MG63 (cell line): ENCODE measurements around the gene PROC. TPM values are rescaled to one million over a fixed set of nuclear protein-coding genes. Genes with fewer than 3 reads are reported as not detected.

ENCODE experiments used
- DNase-seq: peaks from one replicate; pipeline ENCODE4 v3.0.0-alpha.2; 2020
- H3K27me3 ChIP-seq: fragments of 250-450 bp; sonication (Bioruptor Pico); 2 replicates; pipeline ENCODE4 v1.5.1; 2020; ENCODE audit warnings: mild to moderate bottlenecking, moderate library complexity
- H3K36me3 ChIP-seq: fragments of 250-450 bp; sonication (Bioruptor Pico); 2 replicates; pipeline ENCODE4 v1.5.1; 2020; ENCODE audit warnings: mild to moderate bottlenecking, moderate library complexity
- H3K4me3 ChIP-seq: fragments of 250-450 bp; sonication (Bioruptor Pico); 2 replicates; pipeline ENCODE4 v1.5.1; 2020; ENCODE audit warnings: mild to moderate bottlenecking, moderate library complexity
- H3K9me3 ChIP-seq: fragments of 250-450 bp; sonication (Bioruptor Pico); 2 replicates; pipeline ENCODE4 v1.5.1; 2020; ENCODE audit warnings: mild to moderate bottlenecking, moderate library complexity
- total RNA-seq: library from RNA; depleted of rRNA; stranded (reverse); fragments of >200 nt; shearing (Covaris generic); gene quantifications from 2 replicates; pipeline ENCODE4 v1.2.3, GENCODE V29; 2014; ENCODE audit warnings: low replicate concordance

The PROC gene
- total RNA-seq, 1 experiment from 2014 or later: not detected

DNA sequence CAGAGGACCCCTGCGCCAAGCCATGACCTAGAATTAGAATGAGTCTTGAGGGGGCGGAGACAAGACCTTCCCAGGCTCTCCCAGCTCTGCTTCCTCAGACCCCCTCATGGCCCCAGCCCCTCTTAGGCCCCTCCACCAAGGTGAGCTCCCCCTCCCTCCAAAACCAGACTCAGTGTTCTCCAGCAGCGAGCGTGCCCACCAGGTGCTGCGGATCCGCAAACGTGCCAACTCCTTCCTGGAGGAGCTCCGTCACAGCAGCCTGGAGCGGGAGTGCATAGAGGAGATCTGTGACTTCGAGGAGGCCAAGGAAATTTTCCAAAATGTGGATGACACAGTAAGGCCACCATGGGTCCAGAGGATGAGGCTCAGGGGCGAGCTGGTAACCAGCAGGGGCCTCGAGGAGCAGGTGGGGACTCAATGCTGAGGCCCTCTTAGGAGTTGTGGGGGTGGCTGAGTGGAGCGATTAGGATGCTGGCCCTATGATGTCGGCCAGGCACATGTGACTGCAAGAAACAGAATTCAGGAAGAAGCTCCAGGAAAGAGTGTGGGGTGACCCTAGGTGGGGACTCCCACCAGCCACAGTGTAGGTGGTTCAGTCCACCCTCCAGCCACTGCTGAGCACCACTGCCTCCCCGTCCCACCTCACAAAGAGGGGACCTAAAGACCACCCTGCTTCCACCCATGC is 3.0 kb downstream of the PROC start:
- Histone ChIP-seq H3K9me3 (no peaks in the 10 kb centered on the region), H3K36me3 (no peaks in the 10 kb centered on the region), H3K27me3 (peaks cover 7% of the 10 kb centered on the region), H3K4me3 (no peak overlapping the region)
- DNase-seq: no peak

DNA sequence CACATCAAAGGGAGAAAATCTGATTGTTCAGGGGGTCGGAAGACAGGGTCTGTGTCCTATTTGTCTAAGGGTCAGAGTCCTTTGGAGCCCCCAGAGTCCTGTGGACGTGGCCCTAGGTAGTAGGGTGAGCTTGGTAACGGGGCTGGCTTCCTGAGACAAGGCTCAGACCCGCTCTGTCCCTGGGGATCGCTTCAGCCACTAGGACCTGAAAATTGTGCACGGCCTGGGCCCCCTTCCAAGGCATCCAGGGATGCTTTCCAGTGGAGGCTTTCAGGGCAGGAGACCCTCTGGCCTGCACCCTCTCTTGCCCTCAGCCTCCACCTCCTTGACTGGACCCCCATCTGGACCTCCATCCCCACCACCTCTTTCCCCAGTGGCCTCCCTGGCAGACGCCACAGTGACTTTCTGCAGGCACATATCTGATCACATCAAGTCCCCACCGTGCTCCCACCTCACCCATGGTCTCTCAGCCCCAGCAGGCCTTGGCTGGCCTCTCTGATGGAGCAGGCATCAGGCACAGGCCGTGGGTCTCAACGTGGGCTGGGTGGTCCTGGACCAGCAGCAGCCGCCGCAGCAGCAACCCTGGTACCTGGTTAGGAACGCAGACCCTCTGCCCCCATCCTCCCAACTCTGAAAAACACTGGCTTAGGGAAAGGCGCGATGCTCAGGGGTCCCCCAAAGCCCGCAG is 3.8 kb downstream of the PROC start:
- no peak for DNase-seq
- no peaks in the 10 kb centered on the region for H3K9me3 ChIP-seq
- H3K36me3 ChIP-seq: no peaks in the 10 kb centered on the region
- no peak overlapping the region for H3K4me3 ChIP-seq
- peaks cover 7% of the 10 kb centered on the region for H3K27me3 ChIP-seq

- no peak for DNase-seq
- H3K9me3 ChIP-seq: no peaks in the 10 kb centered on the region
- H3K4me3 ChIP-seq: peak overlapping the region; percentile 16
- H3K36me3 ChIP-seq: no peaks in the 10 kb centered on the region
- H3K27me3 ChIP-seq: peaks cover 7% of the 10 kb centered on the region
Observed at GRCh38 chr2:127422559-127423477, 4.6 kb downstream of the PROC start.

DNA sequence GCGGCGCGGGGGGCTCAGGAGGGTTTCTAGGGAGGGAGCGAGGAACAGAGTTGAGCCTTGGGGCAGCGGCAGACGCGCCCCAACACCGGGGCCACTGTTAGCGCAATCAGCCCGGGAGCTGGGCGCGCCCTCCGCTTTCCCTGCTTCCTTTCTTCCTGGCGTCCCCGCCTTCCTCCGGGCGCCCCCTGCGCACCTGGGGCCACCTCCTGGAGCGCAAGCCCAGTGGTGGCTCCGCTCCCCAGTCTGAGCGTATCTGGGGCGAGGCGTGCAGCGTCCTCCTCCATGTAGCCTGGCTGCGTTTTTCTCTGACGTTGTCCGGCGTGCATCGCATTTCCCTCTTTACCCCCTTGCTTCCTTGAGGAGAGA is 5.2 kb downstream of the PROC start:
- H3K4me3 ChIP-seq: peak overlapping the region; percentile 16
- DNase-seq: no peak
- H3K9me3 ChIP-seq: no peaks in the 10 kb centered on the region
- H3K27me3 ChIP-seq: peaks cover 7% of the 10 kb centered on the region
- H3K36me3 ChIP-seq: no peaks in the 10 kb centered on the region

GRCh38 chr2:127423880-127424279 is 5.7 kb downstream of the PROC start:
- Histone ChIP-seq H3K9me3 (no peaks in the 10 kb centered on the region), H3K36me3 (no peaks in the 10 kb centered on the region), H3K4me3 (peak overlapping the region; percentile 16), H3K27me3 (peaks cover 7% of the 10 kb centered on the region)
- no peak for DNase-seq

GRCh38 chr2:127424598-127425520 is 6.6 kb downstream of the PROC start:
- no peak for DNase-seq
- Histone ChIP-seq H3K9me3 (no peaks in the 10 kb centered on the region), H3K4me3 (no peak overlapping the region), H3K36me3 (no peaks in the 10 kb centered on the region), H3K27me3 (peaks cover 7% of the 10 kb centered on the region)

DNA sequence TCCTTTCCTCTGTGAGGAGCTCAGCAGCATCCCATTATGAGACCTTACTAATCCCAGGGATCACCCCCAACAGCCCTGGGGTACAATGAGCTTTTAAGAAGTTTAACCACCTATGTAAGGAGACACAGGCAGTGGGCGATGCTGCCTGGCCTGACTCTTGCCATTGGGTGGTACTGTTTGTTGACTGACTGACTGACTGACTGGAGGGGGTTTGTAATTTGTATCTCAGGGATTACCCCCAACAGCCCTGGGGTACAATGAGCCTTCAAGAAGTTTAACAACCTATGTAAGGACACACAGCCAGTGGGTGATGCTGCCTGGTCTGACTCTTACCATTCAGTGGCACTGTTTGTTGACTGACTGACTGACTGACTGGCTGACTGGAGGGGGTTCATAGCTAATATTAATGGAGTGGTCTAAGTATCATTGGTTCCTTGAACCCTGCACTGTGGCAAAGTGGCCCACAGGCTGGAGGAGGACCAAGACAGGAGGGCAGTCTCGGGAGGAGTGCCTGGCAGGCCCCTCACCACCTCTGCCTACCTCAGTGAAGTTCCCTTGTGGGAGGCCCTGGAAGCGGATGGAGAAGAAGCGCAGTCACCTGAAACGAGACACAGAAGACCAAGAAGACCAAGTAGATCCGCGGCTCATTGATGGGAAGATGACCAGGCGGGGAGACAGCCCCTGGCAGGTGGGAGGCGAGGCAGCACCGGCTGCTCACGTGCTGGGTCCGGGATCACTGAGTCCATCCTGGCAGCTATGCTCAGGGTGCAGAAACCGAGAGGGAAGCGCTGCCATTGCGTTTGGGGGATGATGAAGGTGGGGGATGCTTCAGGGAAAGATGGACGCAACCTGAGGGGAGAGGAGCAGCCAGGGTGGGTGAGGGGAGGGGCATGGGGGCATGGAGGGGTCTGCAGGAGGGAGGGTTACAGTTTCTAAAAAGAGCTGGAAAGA is 7.6 kb downstream of the PROC start:
- no peak for DNase-seq
- no peaks in the 10 kb centered on the region for H3K9me3 ChIP-seq
- no peaks in the 10 kb centered on the region for H3K36me3 ChIP-seq
- peaks cover 7% of the 10 kb centered on the region for H3K27me3 ChIP-seq
- no peak overlapping the region for H3K4me3 ChIP-seq

DNA sequence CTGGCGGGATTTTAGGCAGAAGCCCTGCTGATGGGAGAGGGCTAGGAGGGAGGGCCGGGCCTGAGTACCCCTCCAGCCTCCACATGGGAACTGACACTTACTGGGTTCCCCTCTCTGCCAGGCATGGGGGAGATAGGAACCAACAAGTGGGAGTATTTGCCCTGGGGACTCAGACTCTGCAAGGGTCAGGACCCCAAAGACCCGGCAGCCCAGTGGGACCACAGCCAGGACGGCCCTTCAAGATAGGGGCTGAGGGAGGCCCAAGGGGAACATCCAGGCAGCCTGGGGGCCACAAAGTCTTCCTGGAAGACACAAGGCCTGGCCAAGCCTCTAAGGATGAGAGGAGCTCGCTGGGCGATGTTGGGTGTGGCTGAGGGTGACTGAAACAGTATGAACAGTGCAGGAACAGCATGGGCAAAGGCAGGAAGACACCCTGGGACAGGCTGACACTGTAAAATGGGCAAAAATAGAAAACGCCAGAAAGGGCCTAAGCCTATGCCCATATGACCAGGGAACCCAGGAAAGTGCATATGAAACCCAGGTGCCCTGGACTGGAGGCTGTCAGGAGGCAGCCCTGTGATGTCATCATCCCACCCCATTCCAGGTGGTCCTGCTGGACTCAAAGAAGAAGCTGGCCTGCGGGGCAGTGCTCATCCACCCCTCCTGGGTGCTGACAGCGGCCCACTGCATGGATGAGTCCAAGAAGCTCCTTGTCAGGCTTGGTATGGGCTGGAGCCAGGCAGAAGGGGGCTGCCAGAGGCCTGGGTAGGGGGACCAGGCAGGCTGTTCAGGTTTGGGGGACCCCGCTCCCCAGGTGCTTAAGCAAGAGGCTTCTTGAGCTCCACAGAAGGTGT is 8.5 kb downstream of the PROC start:
- DNase-seq: no peak
- Histone ChIP-seq H3K9me3 (no peaks in the 10 kb centered on the region), H3K4me3 (no peak overlapping the region), H3K27me3 (peaks cover 7% of the 10 kb centered on the region), H3K36me3 (no peaks in the 10 kb centered on the region)

DNA sequence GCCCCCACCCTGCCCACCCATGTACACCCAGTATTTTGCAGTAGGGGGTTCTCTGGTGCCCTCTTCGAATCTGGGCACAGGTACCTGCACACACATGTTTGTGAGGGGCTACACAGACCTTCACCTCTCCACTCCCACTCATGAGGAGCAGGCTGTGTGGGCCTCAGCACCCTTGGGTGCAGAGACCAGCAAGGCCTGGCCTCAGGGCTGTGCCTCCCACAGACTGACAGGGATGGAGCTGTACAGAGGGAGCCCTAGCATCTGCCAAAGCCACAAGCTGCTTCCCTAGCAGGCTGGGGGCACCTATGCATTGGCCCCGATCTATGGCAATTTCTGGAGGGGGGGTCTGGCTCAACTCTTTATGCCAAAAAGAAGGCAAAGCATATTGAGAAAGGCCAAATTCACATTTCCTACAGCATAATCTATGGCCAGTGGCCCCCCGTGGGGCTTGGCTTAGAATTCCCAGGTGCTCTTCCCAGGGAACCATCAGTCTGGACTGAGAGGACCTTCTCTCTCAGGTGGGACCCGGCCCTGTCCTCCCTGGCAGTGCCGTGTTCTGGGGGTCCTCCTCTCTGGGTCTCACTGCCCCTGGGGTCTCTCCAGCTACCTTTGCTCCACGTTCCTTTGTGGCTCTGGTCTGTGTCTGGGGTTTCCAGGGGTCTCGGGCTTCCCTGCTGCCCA is 9.3 kb downstream of the PROC start:
- Histone ChIP-seq H3K4me3 (no peak overlapping the region), H3K27me3 (peaks cover 7% of the 10 kb centered on the region), H3K36me3 (no peaks in the 10 kb centered on the region), H3K9me3 (no peaks in the 10 kb centered on the region)
- no peak for DNase-seq

- H3K27me3 ChIP-seq: peaks cover 4% of the 10 kb centered on the region
- no peaks in the 10 kb centered on the region for H3K9me3 ChIP-seq
- H3K36me3 ChIP-seq: no peaks in the 10 kb centered on the region
- DNase-seq: no peak
- H3K4me3 ChIP-seq: no peak overlapping the region
Observed at GRCh38 chr2:127428057-127428814, 10.0 kb downstream of the PROC start.

- Histone ChIP-seq H3K36me3 (no peaks in the 10 kb centered on the region), H3K4me3 (no peak overlapping the region), H3K9me3 (no peaks in the 10 kb centered on the region), H3K27me3 (no peaks in the 10 kb centered on the region; the same call in 1 of the 2 replicates)
- DNase-seq: no peak
Observed at GRCh38 chr2:127428815-127429109, 10.5 kb downstream of the PROC start.

DNA sequence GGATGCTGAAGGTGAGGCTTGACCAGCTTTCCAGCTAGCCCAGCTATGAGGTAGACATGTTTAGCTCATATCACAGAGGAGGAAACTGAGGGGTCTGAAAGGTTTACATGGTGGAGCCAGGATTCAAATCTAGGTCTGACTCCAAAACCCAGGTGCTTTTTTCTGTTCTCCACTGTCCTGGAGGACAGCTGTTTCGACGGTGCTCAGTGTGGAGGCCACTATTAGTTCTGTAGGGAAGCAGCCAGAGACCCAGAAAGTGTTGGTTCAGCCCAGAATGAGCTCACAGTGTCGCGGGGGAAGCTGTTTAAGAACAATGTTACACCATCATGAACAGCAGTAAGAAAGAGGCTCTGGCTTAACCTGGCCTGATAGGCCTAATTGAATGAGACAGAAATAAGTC is 11.1 kb downstream of the PROC start:
- no peaks in the 10 kb centered on the region for H3K36me3 ChIP-seq
- no peaks in the 10 kb centered on the region for H3K9me3 ChIP-seq
- no peak for DNase-seq
- H3K4me3 ChIP-seq: no peak overlapping the region
- no peaks in the 10 kb centered on the region for H3K27me3 ChIP-seq

DNA sequence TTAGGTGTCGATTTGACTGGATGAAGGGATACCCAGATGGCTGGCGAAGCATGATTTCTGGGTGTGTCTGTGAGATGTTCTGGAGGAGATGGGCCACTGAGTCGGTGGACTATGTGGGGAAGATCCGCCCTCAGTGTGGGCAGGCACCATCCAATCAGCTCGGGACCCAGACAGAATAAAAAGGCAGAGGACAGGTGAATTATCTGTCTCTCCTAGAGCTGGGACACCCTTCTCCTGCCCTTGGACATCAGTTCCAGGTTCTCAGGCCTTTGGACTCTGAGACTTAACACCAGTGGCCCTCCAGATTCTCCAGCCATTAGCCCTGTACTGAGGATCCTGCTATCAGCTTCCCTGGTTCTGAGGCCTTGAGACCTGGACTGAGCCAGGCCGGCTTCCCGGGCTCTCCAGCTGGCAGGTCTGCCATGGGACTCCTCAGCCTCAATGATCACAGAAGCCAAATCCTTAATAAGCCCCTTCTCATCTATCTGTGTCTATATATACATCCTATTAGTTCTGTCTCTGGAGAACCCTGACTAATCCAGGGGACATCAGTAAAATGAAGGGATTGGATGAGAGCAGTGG is 11.7 kb downstream of the PROC start:
- H3K36me3 ChIP-seq: no peaks in the 10 kb centered on the region
- no peaks in the 10 kb centered on the region for H3K27me3 ChIP-seq
- H3K4me3 ChIP-seq: no peak overlapping the region
- no peaks in the 10 kb centered on the region for H3K9me3 ChIP-seq
- DNase-seq: no peak
